GM19351 (cell line): ENCODE results near the gene ADORA3.

Experiments used
- ATAC-seq: cut with Tn5 transposase; IDR thresholded peaks from one replicate; pipeline ENCODE4 v1.9.1; 2021; ENCODE audit warnings: mild to moderate bottlenecking, moderate library complexity; ENCODE audit not compliant: unreplicated experiment

ADORA3 gene

DNA sequence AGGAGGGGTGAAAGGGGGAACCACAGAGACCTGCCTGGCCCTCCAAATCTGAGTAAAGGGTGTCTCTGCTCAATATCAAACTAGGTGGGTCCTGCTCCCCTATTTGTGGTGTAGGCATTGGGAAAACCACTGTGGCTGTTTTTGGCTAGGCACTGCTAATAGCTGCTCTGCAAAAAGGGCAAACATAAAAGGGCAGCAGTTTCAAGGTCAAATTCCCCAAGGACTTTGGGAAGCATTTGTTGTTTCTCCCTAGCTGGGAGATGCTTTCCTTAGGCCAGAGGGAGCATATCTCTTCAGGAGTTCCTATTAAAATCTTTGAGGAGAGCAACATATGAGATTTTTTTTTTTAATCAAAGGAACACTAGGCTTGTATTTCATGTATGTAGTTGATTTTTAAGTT is 27.2 kb downstream of the ADORA3 start:
- ATAC-seq: no peak

DNA sequence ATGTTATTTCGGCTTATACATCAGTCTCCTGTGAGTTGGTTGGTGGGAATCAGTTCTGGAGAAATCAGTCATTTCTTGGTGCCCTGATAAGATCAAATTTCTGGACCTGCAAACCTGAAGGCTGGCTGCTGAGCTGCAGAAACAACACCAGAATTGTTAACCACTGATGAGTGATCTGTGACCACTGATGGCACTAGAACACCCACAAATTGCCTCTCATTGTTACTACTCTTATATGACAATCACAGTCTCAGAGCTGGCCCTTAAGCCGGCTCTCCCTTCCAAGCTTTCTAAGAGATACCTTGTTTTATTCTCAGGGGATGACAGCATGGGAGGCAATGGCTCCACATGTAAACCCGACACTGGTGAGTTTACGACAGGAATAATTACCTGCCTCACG is 27.7 kb downstream of the ADORA3 start:
- peak; percentile 59 for ATAC-seq

DNA sequence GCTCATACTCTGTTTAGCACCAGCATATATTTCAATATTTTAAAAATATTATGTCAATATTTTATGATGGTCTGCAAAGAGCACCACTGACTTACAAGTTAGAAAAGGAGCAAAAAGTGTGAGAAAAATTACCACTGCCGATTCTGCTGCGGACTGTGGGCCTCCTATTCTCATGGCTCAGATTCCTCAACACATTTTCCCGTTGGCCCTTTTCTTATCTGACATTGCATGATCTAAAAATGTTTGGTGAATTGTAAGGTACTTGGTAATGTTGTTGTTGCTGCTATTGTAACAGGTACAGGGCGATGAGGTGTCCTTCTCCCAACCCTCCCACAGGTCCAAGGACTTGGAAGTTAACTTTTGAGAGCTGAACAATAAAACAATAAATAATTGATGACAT is 28.9 kb downstream of the ADORA3 start:
- no peak for ATAC-seq

DNA sequence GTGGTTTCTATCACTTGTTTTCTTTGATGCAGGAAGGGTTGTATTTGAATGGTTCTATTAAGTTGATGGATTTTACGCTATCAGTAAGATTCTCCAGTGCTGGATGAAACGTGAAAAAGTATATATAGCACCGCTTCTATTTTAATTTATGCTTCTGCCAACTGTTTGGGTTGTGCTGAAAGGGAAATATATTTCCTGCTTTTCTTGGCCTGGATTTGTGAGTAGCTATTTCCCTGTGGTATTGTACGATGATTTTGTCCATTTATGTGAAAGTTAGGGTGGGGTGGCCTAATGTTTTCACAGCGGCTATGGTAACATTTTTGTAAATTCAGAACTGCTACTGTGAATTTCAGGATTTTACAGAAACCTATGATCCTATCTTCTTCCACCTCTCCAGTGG is 29.3 kb downstream of the ADORA3 start:
- ATAC-seq: no peak

DNA sequence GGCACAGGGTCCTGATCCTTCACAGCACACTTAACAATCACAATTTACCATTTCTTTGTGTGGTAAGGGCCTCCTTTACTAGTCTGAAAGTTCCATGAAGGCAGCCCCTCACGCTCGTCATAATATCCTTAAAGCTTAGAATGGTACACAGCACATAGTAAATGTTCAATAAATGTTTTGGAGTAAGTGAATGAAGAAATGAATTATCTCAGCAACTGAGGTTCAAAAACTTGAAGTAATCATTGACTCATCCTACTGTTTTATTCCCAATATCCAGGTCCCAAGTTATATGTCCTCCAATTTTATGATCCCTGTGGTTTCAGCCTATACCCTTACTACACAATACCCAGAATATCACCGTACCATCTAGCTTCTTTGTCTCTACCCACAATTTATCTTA is 31.9 kb downstream of the ADORA3 start:
- ATAC-seq: no peak

DNA sequence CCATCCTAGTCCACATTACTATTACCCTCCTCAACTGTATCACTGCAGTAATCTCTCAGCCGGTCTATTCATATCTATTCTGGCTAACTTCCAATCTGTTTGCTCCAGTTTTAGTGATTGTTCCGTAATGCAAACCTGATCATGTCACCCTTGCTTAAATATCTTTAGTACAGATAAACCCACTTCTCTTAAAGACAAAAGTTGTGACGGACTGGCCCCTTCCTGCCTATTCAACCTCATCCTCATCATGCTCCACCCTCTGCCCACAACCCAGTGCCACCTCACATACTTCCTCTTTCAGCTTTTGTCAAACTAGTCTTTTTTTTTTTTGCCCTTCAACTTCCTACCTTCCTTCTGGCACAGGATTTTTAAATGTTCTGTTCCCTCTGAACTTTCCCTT is 32.4 kb downstream of the ADORA3 start:
- ATAC-seq: no peak

DNA sequence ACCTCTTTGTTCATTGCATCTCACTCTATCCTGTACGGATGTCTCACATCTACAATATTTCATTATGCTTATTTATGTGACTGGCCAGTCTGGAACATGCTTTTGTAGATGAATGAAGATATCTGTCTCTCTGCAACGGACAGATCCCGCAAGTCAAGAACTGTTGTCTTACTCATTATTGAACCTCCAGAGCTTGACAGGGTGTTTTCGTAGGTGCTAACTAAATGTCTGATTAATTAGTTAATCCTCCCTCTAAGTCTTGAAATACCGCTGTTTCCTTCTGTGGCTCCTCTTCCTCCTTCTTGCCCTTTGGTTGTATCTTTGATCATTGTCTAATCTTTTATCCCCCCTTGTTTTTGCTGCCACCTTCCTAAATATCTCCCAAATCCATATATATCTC is 32.8 kb downstream of the ADORA3 start:
- no peak for ATAC-seq

DNA sequence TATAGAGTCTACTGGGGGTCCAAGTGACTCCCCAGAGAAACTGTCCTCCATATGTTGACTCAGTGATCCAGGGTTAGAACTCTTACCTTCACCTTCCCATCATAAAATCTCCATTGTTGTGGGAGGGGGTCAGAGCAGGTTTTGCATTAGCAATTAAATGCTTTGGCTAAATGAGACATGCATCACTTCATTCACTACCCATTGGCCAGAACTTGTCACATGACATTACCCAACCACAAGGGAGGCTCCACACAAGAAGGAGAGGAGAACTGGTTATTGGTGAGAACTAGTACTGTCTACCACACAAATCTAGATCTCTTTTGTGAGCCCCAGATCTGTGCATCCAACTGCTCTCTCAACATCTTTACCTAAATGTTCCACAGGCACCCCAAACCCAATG is 33.9 kb downstream of the ADORA3 start:
- no peak for ATAC-seq

DNA sequence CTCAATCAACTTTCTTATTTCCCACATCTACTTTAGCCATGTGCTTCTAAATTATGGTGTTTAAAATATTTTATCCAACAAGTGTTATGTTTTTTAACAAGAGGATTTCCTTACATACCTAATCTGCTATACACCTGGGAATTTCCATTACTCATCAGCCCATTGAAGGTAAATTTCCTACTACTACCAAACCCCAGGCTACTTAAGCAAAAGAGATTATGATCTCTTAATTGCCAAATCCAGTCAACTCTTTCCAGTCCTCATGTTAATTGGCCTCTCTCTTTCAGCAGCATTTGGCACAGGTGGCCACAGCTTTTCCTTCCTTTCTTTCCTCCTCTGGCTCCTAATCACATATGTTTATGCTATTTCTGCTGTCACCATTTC is 34.7 kb downstream of the ADORA3 start:
- ATAC-seq: no peak

DNA sequence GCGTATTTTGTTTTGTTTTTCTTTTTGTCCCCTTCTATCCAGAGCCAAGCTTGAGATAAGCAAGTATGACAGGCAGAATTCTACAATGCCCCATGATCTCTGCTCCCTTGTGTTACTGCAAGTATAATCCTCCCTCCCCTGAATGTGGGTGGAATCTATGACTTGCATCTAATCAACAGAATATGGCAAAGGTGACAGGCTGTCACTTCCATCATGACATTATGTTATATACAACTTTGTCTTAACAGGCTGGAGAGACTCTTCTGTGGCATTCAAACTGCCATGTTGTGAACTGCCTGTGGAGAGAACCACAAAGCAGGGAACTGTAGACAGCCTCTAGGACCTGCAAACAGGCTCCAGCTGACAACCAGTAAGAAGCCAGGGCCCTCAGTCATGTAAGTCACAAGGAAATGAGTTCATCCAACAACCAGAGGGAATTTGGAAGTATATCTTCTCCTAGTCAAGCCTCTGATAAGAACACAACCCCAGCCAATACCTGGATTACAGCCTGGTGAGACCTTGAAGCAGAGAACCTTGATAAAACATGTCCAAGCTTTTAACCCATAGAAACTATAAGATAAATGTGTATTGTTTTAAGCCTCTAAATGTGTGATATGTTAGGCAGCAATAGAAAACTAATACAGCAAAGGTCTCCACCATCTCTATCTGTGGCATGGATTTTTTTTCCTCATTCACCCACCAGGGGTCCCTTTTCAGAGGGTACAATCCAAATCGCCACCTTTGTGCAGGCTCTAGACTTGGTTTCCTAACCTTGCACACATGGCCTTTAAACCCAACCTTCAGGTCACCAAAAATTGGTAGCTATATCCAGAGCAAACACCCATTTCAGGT is 35.3 kb downstream of the ADORA3 start:
- ATAC-seq: no peak

DNA sequence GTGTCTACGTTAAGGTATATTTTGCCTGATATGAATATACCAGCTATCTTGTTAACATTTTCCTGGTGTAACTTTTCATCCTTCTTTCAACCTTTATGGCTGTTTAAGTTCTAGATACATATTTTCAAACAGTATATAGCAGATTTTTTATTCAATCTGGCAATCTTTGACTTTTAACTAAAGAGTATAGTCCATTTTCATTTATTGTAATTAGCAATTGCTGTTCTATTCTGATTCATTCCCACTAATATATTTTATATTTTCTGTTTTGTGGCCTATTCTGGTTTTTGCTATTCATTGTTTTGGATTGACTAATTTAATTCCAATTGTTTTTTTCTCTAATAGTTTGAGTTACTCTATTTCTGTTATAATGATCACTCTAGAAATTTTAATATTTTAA is 37.0 kb downstream of the ADORA3 start:
- ATAC-seq: no peak

DNA sequence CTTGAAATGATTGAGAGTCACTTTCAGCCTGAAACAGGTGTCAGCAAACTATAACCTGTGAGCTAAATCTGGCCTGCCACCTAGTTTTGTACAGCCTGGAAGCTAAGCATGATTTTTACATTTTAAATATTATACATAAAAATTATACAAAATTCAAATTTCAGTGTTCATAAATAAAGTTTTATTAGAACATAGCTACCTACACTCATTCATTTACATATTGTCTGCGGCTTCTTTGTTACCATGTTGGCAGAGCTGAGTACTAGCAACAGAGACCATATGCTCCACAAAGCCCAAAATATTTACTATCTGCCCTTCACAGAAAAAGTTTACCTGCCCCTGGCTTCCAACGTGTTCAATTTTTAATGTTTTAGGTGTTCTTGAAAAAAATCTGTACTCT is 37.7 kb downstream of the ADORA3 start:
- no peak for ATAC-seq

DNA sequence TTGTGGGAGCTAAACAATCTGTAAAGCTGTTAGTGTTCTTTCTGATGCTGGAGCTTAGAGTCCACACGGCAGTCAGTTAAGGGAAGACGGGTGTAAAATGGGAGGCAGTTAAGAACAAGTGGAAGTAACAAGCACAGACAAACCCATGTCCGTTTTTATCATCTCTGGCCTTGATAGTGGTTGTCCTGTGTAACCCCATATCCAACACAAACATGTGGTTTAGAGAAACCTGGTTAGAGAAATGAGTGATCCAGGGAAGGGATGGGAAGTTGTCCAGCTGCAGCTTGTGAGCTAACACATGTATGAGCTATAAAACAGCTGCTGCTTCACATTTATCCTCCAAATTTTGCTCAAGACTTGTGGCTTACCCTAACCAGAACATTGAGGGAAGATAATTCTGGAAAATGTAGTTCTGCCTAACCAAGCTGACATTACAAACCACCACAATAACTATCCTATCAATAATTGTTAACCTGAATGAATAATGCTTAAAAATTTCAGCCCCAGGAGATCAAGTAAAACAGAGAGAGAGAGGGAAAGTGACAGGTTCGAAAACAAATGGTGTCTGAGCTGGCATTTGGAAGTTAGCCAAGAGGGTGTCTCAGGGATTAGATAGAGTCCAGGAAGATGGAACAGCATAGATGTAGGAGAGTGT is 40.3 kb downstream of the ADORA3 start:
- ATAC-seq: no peak

DNA sequence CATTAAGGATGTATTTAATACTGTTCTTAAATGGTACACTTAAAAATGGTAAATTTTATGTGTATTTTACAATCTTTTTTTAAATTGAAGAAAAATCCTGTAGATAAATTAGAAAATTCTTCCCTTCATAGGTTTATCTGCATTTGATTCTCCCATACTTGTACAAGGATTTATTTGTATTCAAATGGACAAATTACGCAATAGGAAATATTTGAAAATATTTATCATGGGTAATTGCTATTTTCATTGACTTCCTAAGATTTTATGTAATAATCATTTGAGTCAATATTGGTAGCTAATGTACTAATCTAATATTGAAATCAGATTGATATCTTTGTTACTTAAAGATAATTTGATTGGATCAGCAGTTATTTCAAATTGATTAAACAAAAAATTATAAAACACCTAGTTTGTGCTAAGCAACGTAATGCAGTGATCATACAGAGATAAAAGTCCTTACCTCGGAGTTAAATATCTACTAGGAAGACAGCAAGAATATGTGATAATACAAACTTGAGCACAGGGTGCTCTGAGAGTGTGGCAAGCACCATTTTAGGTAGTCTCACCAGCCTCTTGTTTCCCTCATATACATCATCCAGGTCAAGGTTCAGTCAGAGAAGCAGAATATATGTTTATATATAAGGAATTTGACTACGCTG is 40.9 kb downstream of the ADORA3 start:
- ATAC-seq: no peak

DNA sequence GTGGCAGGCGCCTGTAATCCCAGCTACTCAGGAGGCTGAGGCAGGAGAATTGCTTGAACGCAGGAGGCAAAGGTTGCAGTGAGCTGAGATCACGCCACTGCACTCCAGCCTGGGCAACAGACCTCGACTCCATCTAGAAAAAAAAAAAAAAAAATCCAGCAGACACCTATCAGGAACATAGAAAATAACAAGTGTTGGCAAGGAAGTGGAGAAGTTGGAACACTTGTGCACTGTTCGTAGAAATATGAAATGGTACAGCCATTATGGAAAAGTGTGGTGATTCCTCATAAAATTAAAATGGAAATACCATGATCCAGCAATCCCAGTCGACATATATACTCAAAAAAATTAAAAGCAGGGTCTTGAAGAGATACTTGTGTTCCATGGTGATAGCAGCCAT is 41.7 kb downstream of the ADORA3 start:
- ATAC-seq: no peak

DNA sequence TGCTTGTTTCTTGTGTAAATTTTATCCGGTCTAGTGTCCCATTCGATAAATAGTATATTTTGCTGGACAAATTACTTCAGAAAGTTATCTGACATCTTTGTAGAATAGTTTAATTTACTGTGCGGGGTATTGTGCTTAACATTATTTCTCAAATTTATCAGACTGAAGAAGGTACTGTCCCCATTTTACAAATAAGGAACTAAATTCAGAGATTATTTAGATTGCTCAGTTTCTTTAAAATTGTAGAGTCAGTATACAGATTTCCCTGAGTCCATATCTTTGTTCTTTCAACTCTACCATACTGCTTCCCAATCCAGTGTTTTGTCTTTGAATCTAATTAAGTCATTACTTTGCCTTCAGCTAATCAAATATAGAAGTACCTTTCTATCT is 47.8 kb downstream of the ADORA3 start:
- no peak for ATAC-seq

DNA sequence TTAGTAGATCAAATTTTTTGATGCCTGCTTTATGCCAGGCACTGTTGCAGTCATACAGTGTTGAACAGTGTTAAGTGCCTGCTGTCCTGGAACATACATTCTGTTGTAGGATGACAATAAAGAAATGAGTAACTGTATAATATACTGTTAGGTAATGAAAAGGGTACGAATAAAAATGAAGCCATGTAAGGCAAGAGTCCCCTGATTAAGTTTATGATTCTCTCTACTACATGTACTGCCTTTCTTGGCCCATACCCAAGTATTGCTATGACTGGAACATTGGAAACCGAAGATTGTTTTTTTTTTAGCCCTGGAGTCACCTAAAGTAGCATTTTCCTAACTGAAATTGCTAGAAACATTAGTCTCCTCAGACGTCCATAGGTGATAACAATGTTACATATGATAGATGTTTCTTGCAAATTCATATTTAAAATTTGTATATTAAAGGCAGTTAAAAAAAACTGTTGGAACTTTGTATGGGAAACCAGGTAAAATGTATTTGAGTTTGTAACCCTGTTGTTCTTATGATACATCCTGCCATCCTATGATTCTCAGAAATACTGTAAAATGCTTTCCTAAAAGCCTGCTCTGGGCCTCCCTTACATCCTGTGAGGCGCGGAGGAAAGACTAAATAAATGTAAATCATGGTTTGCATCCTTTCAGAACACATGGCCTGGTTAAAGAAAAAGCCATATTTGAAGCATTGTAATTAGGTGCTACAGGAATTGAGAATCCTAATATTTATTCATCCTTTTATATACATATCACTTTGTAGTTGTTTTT is 48.4 kb downstream of the ADORA3 start:
- ATAC-seq: no peak

DNA sequence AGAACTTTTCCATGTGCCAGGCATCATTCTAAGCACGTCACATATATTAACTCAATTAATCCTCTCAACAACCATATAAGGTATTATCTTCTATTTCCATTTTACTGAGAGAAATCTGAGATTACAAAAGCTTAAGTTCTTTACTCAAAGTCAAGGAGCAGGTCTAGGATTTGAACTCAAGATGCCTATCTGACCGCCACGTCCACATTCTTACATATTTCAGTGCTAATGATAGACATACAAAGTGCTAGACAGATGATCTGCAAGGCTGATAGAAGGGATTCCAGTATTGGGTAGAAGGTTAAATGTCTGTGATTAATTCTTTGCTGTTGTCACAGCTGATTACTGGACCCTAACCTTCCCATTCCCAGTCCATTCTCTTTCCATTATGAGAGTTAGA is 49.7 kb downstream of the ADORA3 start:
- no peak for ATAC-seq

DNA sequence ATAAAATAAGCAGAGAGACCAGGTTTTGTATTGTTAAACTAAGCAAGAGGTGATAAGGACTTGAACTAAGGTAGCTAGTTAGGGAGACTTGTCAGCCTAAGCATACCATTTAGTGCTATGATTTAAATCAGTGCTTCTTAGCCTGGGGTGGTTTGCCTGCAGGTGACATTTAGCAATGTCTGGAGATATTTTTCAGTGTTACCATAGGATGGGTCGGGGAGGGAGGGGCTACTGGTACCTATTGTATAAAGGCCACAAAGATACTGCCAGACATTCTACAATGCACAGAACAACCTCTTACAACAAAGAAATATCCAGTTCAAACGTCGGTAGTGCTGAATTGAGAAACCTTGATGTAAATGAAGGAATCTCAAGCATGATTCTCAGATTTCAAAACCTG is 50.9 kb downstream of the ADORA3 start:
- no peak for ATAC-seq

DNA sequence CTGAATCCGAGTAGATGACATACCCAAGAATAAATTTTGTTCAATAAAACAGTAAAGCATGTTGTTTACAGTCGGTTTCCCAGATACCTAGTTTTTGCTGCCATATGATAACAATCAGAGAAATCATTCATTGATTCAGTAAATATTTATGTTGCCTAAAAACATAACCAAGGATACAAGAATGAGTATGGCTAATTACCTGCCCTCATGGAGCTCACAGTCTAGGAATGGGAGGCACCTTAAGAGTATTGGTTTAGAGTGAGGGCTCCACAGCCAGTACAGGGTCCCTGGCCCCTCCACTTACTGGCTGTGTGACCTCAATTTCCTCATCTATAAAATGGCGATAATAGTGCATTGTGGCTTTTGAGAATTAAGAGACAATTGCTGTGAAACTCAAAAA is 53.2 kb downstream of the ADORA3 start:
- no peak for ATAC-seq

DNA sequence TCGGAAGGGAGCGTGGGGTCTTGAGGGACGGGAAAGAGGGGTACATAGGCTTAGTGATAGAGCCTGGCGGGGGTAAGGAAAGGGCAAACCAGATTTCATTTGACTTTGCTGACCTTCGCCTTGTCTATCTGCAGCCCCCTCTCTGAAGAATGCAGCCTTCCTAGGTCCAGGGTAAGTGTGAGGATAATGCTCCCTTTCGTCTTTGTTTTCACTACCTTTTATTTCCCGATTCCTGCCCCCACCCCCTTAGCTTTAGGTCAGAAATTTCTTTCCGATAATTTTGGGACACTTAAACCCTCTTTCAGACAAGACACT is 53.8 kb downstream of the ADORA3 start:
- ATAC-seq: no peak
